Measurements from ENCODE around the gene APAF1. TPM values are rescaled to one million over a fixed set of nuclear protein-coding genes. Genes with fewer than 3 reads are reported as not detected.

Gene APAF1
- total and polyA plus RNA-seq, 10 of the 15 experiments (the other 5 are each of a cell fraction or from before 2014, with no cell fraction given): 4.2 to 19.1 (median 14.2) TPM

- TF ChIP-seq CUX1 (IDR thresholded peaks at IDR 0.05; ENCODE audit: insufficient replicate concordance, low read depth, low read length) (no peak), NRF1 (conservative IDR thresholded peaks at IDR 0.05; ENCODE audit: low read depth, low read length) (0 out of 2 replicates have a peak, but pooled peaks have one; percentile 25), ATF2 (IDR thresholded peaks at IDR 0.05; ENCODE audit: low read length) (no peak), ZBTB40 (IDR thresholded peaks at IDR 0.05; ENCODE audit: borderline replicate concordance) (no peak), ZSCAN29 (IDR thresholded peaks at IDR 0.05) (no peak), CBX5 (IDR thresholded peaks at IDR 0.05; ENCODE audit: low read depth) (no peak), RB1 (IDR thresholded peaks at IDR 0.05; ENCODE audit: borderline replicate concordance) (peak; percentile 42; the same call in 1 of the 2 replicates), HCFC1 (IDR thresholded peaks at IDR 0.05; ENCODE audit: low read length) (0 out of 2 replicates have a peak, but pooled peaks have one; percentile 29), ZBTB4 (CRISPR knock-in tag; IDR thresholded peaks at IDR 0.05) (no peak), ZNF217 (IDR thresholded peaks at IDR 0.05) (no peak), TCF3 (IDR thresholded peaks at IDR 0.05; ENCODE audit: borderline replicate concordance, insufficient read depth, low read depth, low read length) (no peak; the same call in 1 of the 2 replicates)
These were observed at the start of gene APAF1, which contains the start of gene IKBIP (continued) for GRCh38 chr12:98644712-98645571.
